Panc1 (cell line): ENCODE data around the gene RAMAC. TPM values are rescaled to one million over a fixed set of nuclear protein-coding genes. Genes with fewer than 3 reads are reported as not detected.

Source experiments
- ATAC-seq: fragments of 200-7000 bp; cut with Tn5 transposase; 2 replicates; pipeline ENCODE4 v1.9.1; 2020; ENCODE audit warnings: mild to moderate bottlenecking, moderate library complexity
- BruUV-seq: library from RNA; stranded (reverse); fragments of 400-500 nt; replicated peaks from 2 replicates; lab custom pipeline; 2021; lab: Mats Ljungman, UMichigan
- CTCF ChIA-PET: fragments of 300-600 bp; sonication (Branson Sonifier 250); formaldehyde crosslinking; loops from one replicate; lab custom pipeline; 2022; ENCODE audit warnings: antibody characterized with exemption; lab: Charles Lee
- POLR2A ChIA-PET: fragments of 300-600 bp; sonication (Branson Sonifier 250); formaldehyde crosslinking; loops from one replicate; lab custom pipeline; 2022; ENCODE audit warnings: antibody characterized with exemption; lab: Charles Lee
- DNase-seq: peaks from one replicate; pipeline ENCODE4 v3.0.0-alpha.2; 2010; ENCODE audit warnings: low read depth, low spot score
- H3K27ac ChIP-seq: 2 replicates; pipeline ENCODE4 v1.5.1; 2011; ENCODE audit warnings: mild to moderate bottlenecking, low read length, inconsistent platforms
- H3K27me3 ChIP-seq: fragments of 200-500 bp; sonication (Bioruptor generic); 2 replicates; pipeline ENCODE4 v1.6.0; 2014; ENCODE audit warnings: low read length, inconsistent platforms; ENCODE audit not compliant: control insufficient read depth, insufficient read depth
- H3K36me3 ChIP-seq: fragments of 200-500 bp; sonication (Bioruptor generic); 2 replicates; pipeline ENCODE4 v1.5.1; 2014; ENCODE audit warnings: inconsistent platforms, mild to moderate bottlenecking, low read length, moderate library complexity; ENCODE audit not compliant: control insufficient read depth, insufficient read depth
- H3K4me1 ChIP-seq: 2 replicates; pipeline ENCODE4 v1.5.1; 2011; ENCODE audit warnings: inconsistent platforms, mild to moderate bottlenecking, low read length, moderate library complexity; ENCODE audit not compliant: control insufficient read depth, insufficient read depth
- H3K4me3 ChIP-seq, 2 experiments: 2 replicates each; pipeline ENCODE4 v1.5.1; 2011 to 2012; ENCODE audit warnings: low read depth in 2 of 2, low read length in 2 of 2, mild to moderate bottlenecking in 2 of 2, inconsistent platforms in 1 of 2, moderate library complexity in 1 of 2
- H3K9me3 ChIP-seq: fragments of 200-500 bp; sonication (Bioruptor generic); 2 replicates; pipeline ENCODE4 v1.5.1; 2014; ENCODE audit warnings: low read depth, mild to moderate bottlenecking, inconsistent platforms, low read length, moderate library complexity; ENCODE audit not compliant: control insufficient read depth, insufficient read depth
- CTCF ChIP-seq: fragments of 450-650 bp; IDR thresholded peaks from 2 replicates; pipeline ENCODE4 v1.5.1; 2017; ENCODE audit warnings: mild to moderate bottlenecking
- POLR2AphosphoS5 ChIP-seq: IDR thresholded peaks from 2 replicates; pipeline ENCODE4 v1.6.1; 2012; ENCODE audit warnings: mild to moderate bottlenecking, low read depth, low read length, moderate library complexity
- REST ChIP-seq, 2 experiments: IDR thresholded peaks; 2 replicates each; pipeline ENCODE4 v1.6.1; 2011 to 2012; ENCODE audit warnings: low read depth in 2 of 2, control low read depth in 1 of 2, low read length in 1 of 2, mild to moderate bottlenecking in 1 of 2, moderate library complexity in 1 of 2; ENCODE audit not compliant: insufficient read depth in 1 of 2
- SIN3A ChIP-seq: IDR thresholded peaks from 2 replicates; pipeline ENCODE4 v1.6.1; 2012; ENCODE audit warnings: low read depth, mild to moderate bottlenecking, low read length, moderate library complexity, borderline replicate concordance; ENCODE audit not compliant: insufficient read depth
- TCF7L2 ChIP-seq: IDR thresholded peaks from 2 replicates; pipeline ENCODE4 v1.6.1; 2011; ENCODE audit warnings: mild to moderate bottlenecking, low read depth, low read length, inconsistent platforms
- in situ Hi-C: cut with HindIII; loops from 2 replicates; pipeline ENCODE4 v1.10.0; 2016; ENCODE audit warnings: low sequenced_read_pairs, low pct_unique_long_range_greater_than_20kb
- intact Hi-C: fragments of 100-400 bp; cut with micrococcal nuclease; formaldehyde crosslinking; loops from one replicate; pipeline ENCODE4 v1.10.0; 2022; ENCODE audit not compliant: unreplicated experiment
- total RNA-seq: library from RNA; stranded (reverse); gene quantifications from one replicate; pipeline ENCODE4 v1.2.1, GENCODE V29; 2021; ENCODE audit not compliant: unreplicated experiment

Gene RAMAC
- total RNA-seq, 1 experiment from 2014 or later: 32.0 TPM

GRCh38 chr15:82966671-82967071 is 19.3 kb upstream of the RAMAC start:
- DNase-seq (no peak), ATAC-seq (no peak)
- H3K4me1 ChIP-seq: no peaks in the 10 kb centered on the region
- CTCF ChIA-PET: interaction anchor here (0.6 kb wide), 1 partner anchor 26 kb away, joined by 5 read pairs; no protein-coding TSS in a partner anchor
- H3K4me3 ChIP-seq: no peak overlapping the region
- no peaks in the 10 kb centered on the region for H3K9me3 ChIP-seq
- H3K36me3 ChIP-seq: no peaks in the 10 kb centered on the region
- in situ Hi-C loops (no loop called here), intact Hi-C loops (no loop called here)
- no peak overlapping the region for H3K27ac ChIP-seq
- BruUV-seq: no TSS peak
- TF ChIP-seq REST (IDR thresholded peaks at IDR 0.05; ENCODE audit: insufficient read depth in 1 of 2, low read depth in 2 of 2, low read length in 1 of 2): no peak
- no peak for TF ChIP-seq SIN3A
- TF ChIP-seq POLR2AphosphoS5: no peak
- TF ChIP-seq TCF7L2: no peak
- no peak for TF ChIP-seq CTCF
- POLR2A ChIA-PET: interaction anchor here (0.6 kb wide), 1 partner anchor 75 kb away, joined by 4 read pairs; no protein-coding TSS in a partner anchor
- no peaks in the 10 kb centered on the region for H3K27me3 ChIP-seq

GRCh38 chr15:82968066-82968465 is 17.9 kb upstream of the RAMAC start:
- ChIA-PET POLR2A (no interaction called here), CTCF (no interaction called here)
- no peak for TF ChIP-seq REST (IDR thresholded peaks at IDR 0.05; ENCODE audit: insufficient read depth in 1 of 2, low read depth in 2 of 2, low read length in 1 of 2)
- no peak for TF ChIP-seq POLR2AphosphoS5
- no peak for TF ChIP-seq CTCF
- TF ChIP-seq SIN3A: no peak
- TF ChIP-seq TCF7L2: no peak

More at GRCh38 chr15:82968066-82968465, 17.9 kb upstream of the RAMAC start:
- BruUV-seq: no TSS peak
- Histone ChIP-seq H3K4me3 (no peak overlapping the region), H3K9me3 (no peaks in the 10 kb centered on the region), H3K27ac (no peak overlapping the region), H3K27me3 (no peaks in the 10 kb centered on the region), H3K36me3 (no peaks in the 10 kb centered on the region), H3K4me1 (no peaks in the 10 kb centered on the region)
- ATAC-seq: no peak
- intact Hi-C loops (no loop called here), in situ Hi-C loops (no loop called here)
- no peak for DNase-seq
